IPS-15b (cell line): ENCODE results near the gene ITPR3.
A peak's percentile ranks its signal among the peaks of the same experiment; 100 is the strongest.

Experiments
- H3K27me3 ChIP-seq: one replicate; pipeline ENCODE4 v1.6.1; 2013; ENCODE audit warnings: low read length; ENCODE audit not compliant: control insufficient read depth, insufficient read depth
- H3K36me3 ChIP-seq: one replicate; pipeline ENCODE4 v1.6.1; 2013; ENCODE audit warnings: low read length; ENCODE audit not compliant: control insufficient read depth, insufficient read depth
- H3K4me1 ChIP-seq: one replicate; pipeline ENCODE4 v1.6.1; 2013; ENCODE audit warnings: mild to moderate bottlenecking, low read length; ENCODE audit not compliant: control insufficient read depth, insufficient read depth
- H3K4me3 ChIP-seq: one replicate; pipeline ENCODE4 v1.5.1; 2013; ENCODE audit warnings: low read depth, low read length
- H3K9ac ChIP-seq: one replicate; pipeline ENCODE4 v1.6.1; 2013; ENCODE audit warnings: low read depth, mild to moderate bottlenecking, low read length
- H3K9me3 ChIP-seq: one replicate; pipeline ENCODE4 v1.6.1; 2013; ENCODE audit warnings: mild to moderate bottlenecking, low read length; ENCODE audit not compliant: control insufficient read depth, insufficient read depth

Gene ITPR3

GRCh38 chr6:33724102-33725023 lies 103.2 kb downstream of the ITPR3 start:
- H3K27me3 ChIP-seq: no peaks in the 10 kb centered on the region
- H3K9ac ChIP-seq: no peak overlapping the region
- peaks cover 2% of the 10 kb centered on the region for H3K36me3 ChIP-seq
- no peaks in the 10 kb centered on the region for H3K9me3 ChIP-seq
- no peaks in the 10 kb centered on the region for H3K4me1 ChIP-seq
- no peak overlapping the region for H3K4me3 ChIP-seq

- no peaks in the 10 kb centered on the region for H3K27me3 ChIP-seq
- H3K36me3 ChIP-seq: peaks cover 2% of the 10 kb centered on the region
- H3K9me3 ChIP-seq: no peaks in the 10 kb centered on the region
- no peaks in the 10 kb centered on the region for H3K4me1 ChIP-seq
- no peak overlapping the region for H3K4me3 ChIP-seq
- H3K9ac ChIP-seq: no peak overlapping the region
Measured at GRCh38 chr6:33725222-33725621, 104.1 kb downstream of the ITPR3 start.

GRCh38 chr6:33725891-33726673 lies 105.0 kb downstream of the ITPR3 start:
- Histone ChIP-seq H3K9ac (no peak overlapping the region), H3K9me3 (no peaks in the 10 kb centered on the region), H3K27me3 (no peaks in the 10 kb centered on the region), H3K36me3 (peaks cover 2% of the 10 kb centered on the region), H3K4me1 (no peaks in the 10 kb centered on the region), H3K4me3 (no peak overlapping the region)

GRCh38 chr6:33726696-33727095 lies 105.6 kb downstream of the ITPR3 start:
- H3K9me3 ChIP-seq: no peaks in the 10 kb centered on the region
- H3K4me1 ChIP-seq: no peaks in the 10 kb centered on the region
- no peak overlapping the region for H3K9ac ChIP-seq
- H3K27me3 ChIP-seq: no peaks in the 10 kb centered on the region
- H3K4me3 ChIP-seq: no peak overlapping the region
- H3K36me3 ChIP-seq: peaks cover 2% of the 10 kb centered on the region

- Histone ChIP-seq H3K4me3 (no peak overlapping the region), H3K9ac (no peak overlapping the region), H3K9me3 (no peaks in the 10 kb centered on the region), H3K36me3 (peaks cover 2% of the 10 kb centered on the region), H3K4me1 (no peaks in the 10 kb centered on the region), H3K27me3 (no peaks in the 10 kb centered on the region)
Measured at GRCh38 chr6:33727126-33727525, 106.0 kb downstream of the ITPR3 start.

GRCh38 chr6:33727932-33728331 lies 106.8 kb downstream of the ITPR3 start:
- H3K4me3 ChIP-seq: no peak overlapping the region
- H3K4me1 ChIP-seq: no peaks in the 10 kb centered on the region
- H3K9ac ChIP-seq: no peak overlapping the region
- H3K27me3 ChIP-seq: no peaks in the 10 kb centered on the region
- peaks cover 2% of the 10 kb centered on the region for H3K36me3 ChIP-seq
- no peaks in the 10 kb centered on the region for H3K9me3 ChIP-seq

GRCh38 chr6:33728438-33728837 lies 107.3 kb downstream of the ITPR3 start:
- H3K4me3 ChIP-seq: no peak overlapping the region

GRCh38 chr6:33729059-33729458 lies 107.9 kb downstream of the ITPR3 start:
- no peaks in the 10 kb centered on the region for H3K27me3 ChIP-seq
- H3K9me3 ChIP-seq: no peaks in the 10 kb centered on the region
- H3K4me3 ChIP-seq: no peak overlapping the region
- H3K4me1 ChIP-seq: no peaks in the 10 kb centered on the region
- H3K9ac ChIP-seq: no peak overlapping the region
- H3K36me3 ChIP-seq: peaks cover 2% of the 10 kb centered on the region

More at GRCh38 chr6:33728438-33728837, 107.3 kb downstream of the ITPR3 start:
- Histone ChIP-seq H3K9ac (no peak overlapping the region), H3K9me3 (no peaks in the 10 kb centered on the region), H3K36me3 (peaks cover 2% of the 10 kb centered on the region), H3K4me1 (no peaks in the 10 kb centered on the region), H3K27me3 (no peaks in the 10 kb centered on the region)

- H3K36me3 ChIP-seq: peaks cover 2% of the 10 kb centered on the region
- peak overlapping the region; percentile 24 for H3K9ac ChIP-seq
- no peaks in the 10 kb centered on the region for H3K27me3 ChIP-seq
- H3K4me1 ChIP-seq: no peaks in the 10 kb centered on the region
- H3K4me3 ChIP-seq: no peak overlapping the region
- H3K9me3 ChIP-seq: no peaks in the 10 kb centered on the region
Measured at GRCh38 chr6:33730611-33731010, 109.5 kb downstream of the ITPR3 start.

- Histone ChIP-seq H3K27me3 (no peaks in the 10 kb centered on the region), H3K4me1 (no peaks in the 10 kb centered on the region), H3K36me3 (peaks cover 2% of the 10 kb centered on the region), H3K4me3 (no peak overlapping the region), H3K9ac (peak overlapping the region; percentile 24), H3K9me3 (no peaks in the 10 kb centered on the region)
Measured at GRCh38 chr6:33731035-33731434, 109.9 kb downstream of the ITPR3 start.

GRCh38 chr6:33731751-33732282 lies 110.7 kb downstream of the ITPR3 start:
- H3K36me3 ChIP-seq: no peaks in the 10 kb centered on the region
- H3K9me3 ChIP-seq: no peaks in the 10 kb centered on the region
- no peak overlapping the region for H3K9ac ChIP-seq
- no peak overlapping the region for H3K4me3 ChIP-seq
- no peaks in the 10 kb centered on the region for H3K4me1 ChIP-seq
- H3K27me3 ChIP-seq: no peaks in the 10 kb centered on the region
